CD4-positive, alpha-beta T cell treated with Interleukin-21 for 1 hour (primary cell): ENCODE measurements around the gene ZNF212.

Source experiments
- DNase-seq: peaks from one replicate; pipeline ENCODE4 v3.0.0-alpha.2; 2020

ZNF212 gene

GRCh38 chr7:149289856-149290255 is 50.4 kb downstream of the ZNF212 start:
- DNase-seq: no peak

DNA sequence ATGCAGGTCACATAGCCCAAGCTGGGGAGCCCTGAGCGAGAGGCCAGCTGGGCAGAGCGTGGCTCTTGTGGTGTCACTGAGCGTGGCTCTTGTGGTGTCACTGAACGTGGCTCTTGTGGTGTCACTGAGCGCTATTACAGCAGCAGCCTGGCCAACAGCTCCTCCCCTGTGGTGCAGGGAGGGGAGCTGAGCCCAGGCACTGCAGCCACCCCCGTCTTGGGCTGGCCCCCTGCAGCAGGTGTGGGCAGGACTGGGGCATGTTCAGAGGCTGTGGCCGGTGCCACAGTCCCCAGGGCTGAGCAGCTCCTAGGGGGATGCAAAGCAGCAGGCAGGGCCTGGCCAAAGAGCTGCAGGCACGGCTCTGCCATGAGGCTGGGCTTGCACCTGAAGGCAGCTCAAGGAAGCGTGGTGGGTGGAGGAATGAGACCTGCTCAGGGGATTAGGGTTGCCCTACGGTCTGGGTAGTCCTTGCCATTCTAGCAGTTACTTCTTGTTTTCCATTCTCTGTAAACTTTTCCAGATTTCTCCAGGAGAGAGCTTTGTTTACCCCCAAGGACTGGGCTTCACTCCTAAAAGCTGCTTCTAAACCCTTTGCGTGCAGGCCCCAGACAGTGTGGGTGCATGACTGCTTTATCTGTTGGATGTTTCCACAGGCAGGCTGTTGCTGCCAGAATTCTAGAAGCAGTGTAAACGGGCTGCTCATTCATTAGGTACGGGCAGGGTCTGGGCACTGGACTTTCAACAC is 51.8 kb downstream of the ZNF212 start:
- peak; percentile 9 for DNase-seq

GRCh38 chr7:149291781-149292461 is 52.5 kb downstream of the ZNF212 start:
- no peak for DNase-seq

DNA sequence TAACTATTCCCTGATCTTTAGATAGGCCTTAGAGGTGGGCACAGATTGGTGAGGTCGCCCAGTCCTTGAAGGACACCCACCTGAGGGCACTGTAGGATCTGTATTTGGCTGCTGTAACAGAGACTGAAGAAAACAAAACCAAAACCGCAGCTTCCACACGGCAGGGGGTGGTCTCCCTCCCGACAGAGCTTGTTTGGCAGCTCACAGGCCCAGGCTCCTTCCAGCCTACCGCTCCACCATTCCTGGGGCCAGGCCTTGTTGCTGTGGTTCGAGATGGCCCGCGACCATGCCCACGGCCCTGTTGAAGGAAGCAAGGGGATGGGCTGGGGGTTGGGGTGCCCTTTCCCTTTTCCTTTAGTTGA is 53.0 kb downstream of the ZNF212 start:
- DNase-seq: no peak

- DNase-seq: no peak
Measured at GRCh38 chr7:149293338-149293737, 53.9 kb downstream of the ZNF212 start.

DNA sequence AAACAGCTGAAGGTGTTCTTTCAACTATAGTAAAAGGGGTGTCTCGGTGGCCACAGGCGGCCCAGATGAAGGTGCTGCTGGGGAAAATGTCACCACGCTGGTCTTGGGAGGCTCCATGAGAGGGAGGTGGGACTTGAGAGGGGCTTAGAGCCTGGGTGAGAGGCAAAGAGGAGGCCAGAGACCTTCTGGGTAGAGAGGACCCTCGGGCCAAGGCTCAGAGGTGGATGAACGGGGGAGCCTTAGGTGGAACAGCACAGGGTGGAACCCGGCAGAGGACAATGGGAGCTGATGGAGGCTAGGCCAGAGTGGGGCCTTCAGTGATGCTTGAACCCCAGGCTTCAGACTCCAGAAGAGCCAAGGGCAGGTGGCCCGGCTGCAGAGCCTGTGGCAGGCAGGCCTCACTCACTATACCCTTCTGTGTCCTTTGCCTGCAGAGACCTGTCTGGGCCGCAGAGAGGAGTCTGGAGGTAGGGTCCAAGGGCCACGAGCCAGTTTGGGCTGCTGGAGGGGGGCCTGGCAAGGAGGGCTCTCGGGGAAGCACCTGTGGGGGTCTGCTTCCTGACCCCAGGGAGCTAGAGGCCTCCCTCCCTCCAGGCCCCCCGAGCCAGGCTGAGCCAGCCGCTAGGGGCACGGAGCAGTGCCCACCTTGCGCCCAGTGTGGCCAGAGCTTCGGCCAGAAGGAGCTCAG is 54.6 kb downstream of the ZNF212 start:
- DNase-seq: no peak

DNA sequence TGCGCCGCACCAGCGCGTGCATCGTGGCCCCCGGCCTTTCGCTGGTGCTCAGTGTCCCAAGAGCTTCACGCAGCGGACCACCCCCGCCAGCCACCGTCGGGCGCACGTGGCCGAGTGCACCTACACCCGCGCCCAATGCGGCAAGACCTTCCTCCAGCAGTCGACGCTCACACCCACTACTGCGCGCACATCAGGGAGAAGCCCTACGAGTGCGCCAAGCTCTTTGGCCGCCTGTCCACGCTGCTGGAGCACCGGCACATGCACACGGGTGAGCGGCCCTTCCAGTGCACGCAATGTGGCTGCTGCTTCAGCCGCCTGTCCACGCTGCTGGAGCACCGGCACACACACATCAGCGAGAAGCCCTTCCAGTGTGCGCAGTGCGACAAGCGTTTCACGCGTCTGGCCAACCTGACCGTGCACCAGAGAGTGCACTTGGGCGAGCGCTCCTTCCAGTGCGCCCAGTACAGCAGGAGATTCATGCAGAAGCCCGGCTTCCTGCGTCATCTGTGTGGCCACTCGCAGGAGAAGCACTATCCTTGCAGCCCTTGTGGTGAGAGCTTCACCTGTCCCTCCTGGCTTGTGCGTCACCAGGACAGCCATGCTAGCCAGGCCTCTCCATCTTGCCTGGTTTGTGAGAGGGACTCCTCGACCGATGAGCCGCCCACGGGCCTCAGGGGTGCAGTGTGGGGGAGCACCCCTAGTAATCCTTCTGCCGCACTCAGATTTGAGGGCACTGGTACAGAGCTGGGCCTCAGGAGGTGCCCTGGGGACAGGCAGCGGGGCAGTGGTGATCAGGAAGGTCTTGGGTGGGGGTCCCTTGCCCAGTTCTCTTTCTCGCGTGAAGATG is 55.4 kb downstream of the ZNF212 start:
- DNase-seq: no peak

DNA sequence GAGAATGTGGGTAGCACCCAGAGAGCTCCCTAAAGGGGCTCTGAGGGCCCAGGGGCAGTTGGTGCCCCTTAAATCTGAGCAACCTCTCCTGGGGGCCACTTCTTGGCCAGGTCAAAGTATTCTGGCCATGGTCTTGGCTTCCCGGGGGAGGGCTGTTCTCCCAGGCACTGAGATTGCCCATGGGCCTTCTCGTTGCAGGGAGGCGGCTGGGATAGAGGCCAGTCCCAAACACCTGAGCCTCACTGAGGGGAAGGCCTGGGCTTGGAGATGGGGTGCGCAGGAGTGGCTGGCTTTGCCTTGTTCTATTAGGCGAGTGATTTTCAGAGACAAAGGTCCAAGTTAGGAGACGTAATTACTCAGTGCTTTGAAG is 56.0 kb downstream of the ZNF212 start:
- no peak for DNase-seq

GRCh38 chr7:149296368-149296767 is 56.9 kb downstream of the ZNF212 start:
- DNase-seq: no peak

DNA sequence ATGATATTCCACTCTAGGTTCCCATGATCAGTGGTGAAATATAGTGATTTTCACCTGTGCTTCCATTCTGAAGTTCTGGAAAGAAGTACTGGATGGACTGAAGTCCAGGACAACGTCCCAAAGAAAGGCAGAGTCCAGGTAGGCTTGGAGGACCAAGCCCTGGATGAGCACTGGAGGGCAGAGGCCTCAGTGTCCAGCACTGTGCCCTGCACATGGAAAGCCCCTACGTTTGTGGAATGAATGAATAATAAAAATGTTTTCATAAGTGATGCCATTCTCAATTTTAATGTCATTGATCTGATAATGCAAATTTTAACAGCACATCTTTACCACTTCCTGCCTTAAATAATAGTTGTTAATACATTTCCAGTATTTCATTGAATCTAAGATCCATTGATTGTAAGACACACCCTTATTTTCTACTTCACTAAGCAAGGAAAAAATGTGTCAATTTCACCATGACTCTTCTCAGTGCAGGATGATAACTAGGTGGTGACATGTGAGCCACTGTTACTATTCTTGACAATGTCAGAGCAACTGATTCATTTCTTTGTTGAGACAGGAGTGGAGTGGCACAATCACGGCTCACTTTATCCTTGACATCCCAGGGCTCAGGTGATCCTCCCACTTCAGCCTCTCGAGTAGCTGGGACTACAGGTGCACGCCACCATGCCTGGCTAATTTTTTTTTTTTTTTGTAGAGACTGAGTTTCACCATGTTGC is 57.7 kb downstream of the ZNF212 start:
- DNase-seq: no peak

DNA sequence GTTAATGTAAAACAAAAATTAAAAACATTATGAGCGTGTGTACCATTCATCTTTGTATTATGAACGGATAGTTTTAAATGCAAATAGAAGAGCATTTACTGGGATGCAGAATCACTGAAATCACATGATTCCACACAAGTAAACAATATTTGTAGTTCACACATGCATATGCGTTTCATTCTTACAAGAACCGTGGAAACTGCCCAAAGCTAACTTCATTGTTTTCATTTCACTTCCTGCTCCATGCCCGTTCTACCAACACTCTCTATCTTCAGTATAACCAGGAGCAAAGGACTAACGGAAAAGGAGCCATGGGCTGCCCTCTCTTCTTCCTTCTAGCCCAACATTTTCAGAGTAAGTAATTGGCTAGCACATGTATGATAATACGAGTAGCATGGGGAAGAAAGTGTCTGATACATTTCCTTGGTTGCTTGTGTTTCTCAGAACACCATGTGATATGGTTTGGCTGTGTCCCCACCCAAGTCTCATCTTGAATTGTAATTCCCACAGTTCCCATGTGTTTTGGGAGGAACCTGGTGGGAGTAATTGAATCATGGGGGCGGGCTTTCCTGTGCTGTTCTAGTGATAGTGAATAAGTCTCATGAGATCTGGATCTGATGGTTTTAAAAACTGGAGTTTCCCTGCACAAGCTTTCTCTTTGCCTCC is 61.3 kb downstream of the ZNF212 start:
- DNase-seq: no peak

DNA sequence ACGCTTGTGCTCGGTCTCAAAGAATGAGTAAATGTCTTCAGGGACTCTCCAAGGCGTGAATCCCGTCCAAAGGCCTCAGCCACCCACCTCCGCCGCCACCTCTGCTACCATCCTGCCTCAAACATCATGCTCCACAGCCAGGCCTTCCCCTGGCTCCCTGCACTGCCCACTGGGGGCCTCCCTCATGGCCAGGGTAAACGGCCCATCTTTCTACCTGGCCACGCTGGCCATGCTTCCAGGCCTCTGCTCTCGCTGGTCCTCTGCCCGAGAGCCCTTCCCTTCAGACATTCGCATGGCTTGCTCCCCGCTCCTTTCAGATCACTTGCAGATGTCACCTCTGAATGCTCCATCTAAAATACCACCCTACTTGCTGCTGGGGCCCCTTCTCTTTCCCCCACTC is 62.8 kb downstream of the ZNF212 start:
- DNase-seq: no peak

DNA sequence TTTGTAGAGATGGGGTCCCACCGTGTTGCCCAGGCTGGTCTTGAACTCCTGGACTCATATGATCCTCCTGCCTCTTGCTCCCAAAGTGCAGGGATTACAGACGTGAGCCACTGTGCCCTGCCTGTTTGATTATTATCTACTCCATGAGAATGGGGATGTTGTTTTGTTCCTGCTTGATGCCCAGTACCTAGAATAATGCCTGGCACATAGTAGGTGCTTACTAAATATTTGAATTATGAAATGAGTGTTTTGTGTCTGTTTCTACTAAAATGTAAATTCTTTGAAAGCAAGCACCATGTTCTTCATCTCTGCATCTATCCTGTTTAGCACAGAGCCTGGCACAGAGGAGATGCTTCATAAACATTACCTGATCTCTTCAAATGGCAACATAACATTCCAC is 63.4 kb downstream of the ZNF212 start:
- no peak for DNase-seq

DNA sequence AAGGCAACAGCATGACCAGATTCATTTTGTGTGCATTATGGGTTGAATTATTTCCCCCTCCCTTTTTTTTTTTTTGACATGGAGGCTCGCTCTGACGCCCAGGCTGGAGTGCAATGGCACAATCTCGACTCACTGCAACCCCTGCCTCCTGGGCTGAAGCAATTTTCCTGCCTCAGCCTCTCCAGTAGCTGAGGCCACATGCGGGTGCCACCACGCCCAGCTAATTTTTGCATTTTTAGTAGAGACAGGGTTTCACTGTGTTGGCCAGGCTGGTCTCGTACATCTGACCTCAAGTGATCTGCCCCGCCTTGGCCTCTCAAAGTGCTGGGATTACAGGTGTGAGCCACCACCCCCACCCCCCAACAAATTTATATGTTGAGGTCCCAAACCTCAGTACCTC is 64.6 kb downstream of the ZNF212 start:
- DNase-seq: no peak
